Esophagus squamous epithelium (tissue), 4 donors: ENCODE measurements around the gene JAML.

Experiments used
- POLR2A ChIP-seq, 4 donors: fragments of 450-650 bp; IDR thresholded peaks; one replicate each; pipeline ENCODE4 v1.6.1; 2017; ENCODE audit warnings: antibody characterized with exemption in 4 of 4, mild to moderate bottlenecking in 4 of 4, moderate library complexity in 3 of 4
- TF ChIP-seq, protein P1 (sequence below), 6 experiments: fragments of 450-650 bp in 4 of 6; fragments of 200-600 bp in 2 of 6; sonication (generic) in 2 of 6; IDR thresholded peaks; one replicate each; pipeline ENCODE4 v1.5.1; 2016 to 2019; ENCODE audit warnings: antibody characterized with exemption in 6 of 6, mild to moderate bottlenecking in 4 of 6, moderate library complexity in 4 of 6

DNA sequence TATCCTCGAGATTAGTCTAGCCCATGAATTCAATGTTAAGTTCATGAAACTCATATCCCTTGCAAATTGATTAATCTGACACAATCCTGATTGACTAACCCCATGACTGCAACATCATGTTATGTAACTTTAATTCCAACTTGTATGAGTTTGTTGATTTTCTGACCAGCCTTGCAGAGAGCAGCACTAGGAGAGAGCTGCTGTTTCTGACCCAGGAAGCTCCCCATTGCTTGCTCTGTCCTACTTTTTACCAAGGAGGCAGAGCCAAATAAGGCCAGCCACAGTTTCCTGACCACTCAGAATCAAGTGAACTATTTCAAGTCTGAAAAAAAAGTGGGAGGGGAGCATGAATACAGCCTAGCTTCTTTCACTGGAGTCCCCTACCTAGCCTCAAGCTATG is 14.1 kb upstream of the JAML start:
- no peak for TF ChIP-seq POLR2A (IDR thresholded peaks at IDR 0.05)
- TF ChIP-seq, protein P1, sequence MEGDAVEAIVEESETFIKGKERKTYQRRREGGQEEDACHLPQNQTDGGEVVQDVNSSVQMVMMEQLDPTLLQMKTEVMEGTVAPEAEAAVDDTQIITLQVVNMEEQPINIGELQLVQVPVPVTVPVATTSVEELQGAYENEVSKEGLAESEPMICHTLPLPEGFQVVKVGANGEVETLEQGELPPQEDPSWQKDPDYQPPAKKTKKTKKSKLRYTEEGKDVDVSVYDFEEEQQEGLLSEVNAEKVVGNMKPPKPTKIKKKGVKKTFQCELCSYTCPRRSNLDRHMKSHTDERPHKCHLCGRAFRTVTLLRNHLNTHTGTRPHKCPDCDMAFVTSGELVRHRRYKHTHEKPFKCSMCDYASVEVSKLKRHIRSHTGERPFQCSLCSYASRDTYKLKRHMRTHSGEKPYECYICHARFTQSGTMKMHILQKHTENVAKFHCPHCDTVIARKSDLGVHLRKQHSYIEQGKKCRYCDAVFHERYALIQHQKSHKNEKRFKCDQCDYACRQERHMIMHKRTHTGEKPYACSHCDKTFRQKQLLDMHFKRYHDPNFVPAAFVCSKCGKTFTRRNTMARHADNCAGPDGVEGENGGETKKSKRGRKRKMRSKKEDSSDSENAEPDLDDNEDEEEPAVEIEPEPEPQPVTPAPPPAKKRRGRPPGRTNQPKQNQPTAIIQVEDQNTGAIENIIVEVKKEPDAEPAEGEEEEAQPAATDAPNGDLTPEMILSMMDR (IDR thresholded peaks at IDR 0.05): no peak
